GM19193 (cell line): ENCODE results near the gene CLEC20A.
A peak's percentile ranks its signal among the peaks of the same experiment; 100 is the strongest.

ENCODE experiments used
- POLR2A ChIP-seq: IDR thresholded peaks from 4 replicates; pipeline ENCODE4 v1.6.1; 2011; ENCODE audit not compliant: insufficient read depth, insufficient read length; ENCODE audit errors: extremely low read depth

The CLEC20A gene

GRCh38 chr1:178496410-178497135 is at the start of gene CLEC20A:
Gene CLEC20A, minus strand, starts transcription at chr1:178496964. Its CDS starts 25 bp downstream, at chr1:178496939.
- no peak for TF ChIP-seq POLR2A

- no peak for TF ChIP-seq POLR2A
Observed at GRCh38 chr1:178544531-178544930, 47.8 kb upstream of the CLEC20A start.

DNA sequence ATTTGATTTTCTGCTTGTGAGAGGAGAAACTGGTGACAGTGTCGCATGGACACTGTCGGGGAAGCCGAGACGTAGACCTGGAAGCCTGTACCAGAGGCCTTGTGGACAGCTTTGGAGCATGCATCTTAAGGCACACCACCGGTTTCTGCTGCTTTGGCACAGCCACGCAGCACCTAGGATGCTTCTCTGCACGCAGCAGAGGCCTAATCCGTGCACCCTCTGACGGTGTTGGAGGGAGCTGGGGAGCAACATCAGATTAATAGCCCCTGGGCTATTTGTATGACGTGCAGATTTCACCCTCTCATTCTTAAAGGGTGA is 46.5 kb upstream of the CLEC20A start:
- TF ChIP-seq POLR2A = no peak

GRCh38 chr1:178542554-178543289 is 46.0 kb upstream of the CLEC20A start:
- TF ChIP-seq POLR2A = peak; percentile 40

- no peak for TF ChIP-seq POLR2A
Observed at GRCh38 chr1:178541829-178542553, 45.2 kb upstream of the CLEC20A start.

DNA sequence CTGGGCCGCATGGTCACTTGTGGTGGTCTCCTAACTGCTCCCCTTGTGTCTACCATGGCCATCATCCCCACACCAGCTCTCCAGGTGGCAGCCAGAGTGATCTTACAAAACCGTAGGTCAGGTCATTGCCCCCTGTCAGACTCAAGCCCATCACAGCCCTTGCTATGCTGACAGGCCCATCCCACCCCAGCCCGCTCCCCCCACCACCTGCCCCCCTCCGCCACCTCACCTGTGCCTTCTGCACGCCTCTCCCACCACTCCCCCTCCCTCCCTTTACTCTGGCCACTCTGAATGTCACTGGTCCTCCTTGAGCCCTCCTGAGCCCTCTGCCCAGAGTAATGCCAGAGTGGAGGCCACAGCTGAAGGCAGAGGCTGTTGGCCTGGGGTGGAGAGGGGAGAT is 44.6 kb upstream of the CLEC20A start:
- no peak for TF ChIP-seq POLR2A

DNA sequence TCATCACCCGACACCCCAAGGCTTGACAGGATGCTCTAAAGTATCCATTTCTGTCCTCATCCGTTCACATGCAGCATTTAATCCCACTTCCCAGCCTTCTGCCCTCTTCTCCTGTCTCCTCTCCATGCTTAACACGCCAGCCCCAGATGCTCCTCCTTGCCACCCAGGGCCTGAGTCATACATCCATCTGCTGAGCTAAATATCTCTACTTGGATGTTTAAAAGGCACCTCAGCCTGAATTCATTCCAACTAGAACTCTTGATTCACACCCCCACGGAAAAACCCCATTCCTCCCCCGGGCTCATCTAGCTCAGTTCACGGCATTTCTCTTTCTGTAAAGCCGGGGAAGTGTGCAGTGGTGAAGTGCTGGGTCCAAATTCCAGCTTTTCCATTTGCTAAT is 43.9 kb upstream of the CLEC20A start:
- TF ChIP-seq POLR2A = no peak

GRCh38 chr1:178540204-178540603 is 43.4 kb upstream of the CLEC20A start:
- no peak for TF ChIP-seq POLR2A

- TF ChIP-seq POLR2A = no peak
Observed at GRCh38 chr1:178539291-178539690, 42.5 kb upstream of the CLEC20A start.

DNA sequence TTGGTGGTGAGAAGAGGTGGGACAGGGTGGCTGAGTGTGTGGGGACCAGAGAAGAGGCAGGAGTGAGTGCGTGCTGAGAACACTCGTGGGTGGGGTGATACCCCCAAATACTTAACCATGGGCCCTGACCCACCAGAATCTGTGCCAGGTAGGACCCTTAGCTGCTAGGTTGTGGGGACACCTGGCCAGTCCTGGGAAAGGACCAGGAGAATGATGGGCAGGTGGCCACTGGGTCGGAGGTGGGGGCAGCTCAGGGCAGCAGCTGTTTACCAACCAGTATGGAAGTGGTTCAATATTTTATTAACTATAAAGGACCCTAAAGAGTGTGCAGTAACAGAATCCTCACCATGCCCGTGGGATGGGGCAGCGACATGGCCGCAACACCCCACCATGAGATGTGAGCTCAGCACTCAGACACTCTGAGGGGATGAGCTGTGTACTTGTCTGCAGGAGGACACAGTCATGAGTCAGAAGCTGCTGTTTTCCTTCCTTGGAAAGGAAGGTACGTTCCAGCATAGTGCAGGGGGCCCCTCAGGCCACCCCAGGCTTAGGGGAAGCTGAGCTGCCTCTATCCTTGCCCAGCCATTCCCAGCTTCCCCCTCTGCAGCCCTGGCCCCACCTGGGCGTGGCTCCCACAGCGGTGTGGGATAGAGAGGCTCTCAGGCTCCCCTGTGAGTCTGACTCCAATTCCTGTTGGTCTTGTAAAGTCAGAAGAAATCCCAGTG is 41.6 kb upstream of the CLEC20A start:
- TF ChIP-seq POLR2A = no peak

GRCh38 chr1:178537382-178538090 is 40.8 kb upstream of the CLEC20A start:
- no peak for TF ChIP-seq POLR2A

- TF ChIP-seq POLR2A = no peak
Observed at GRCh38 chr1:178536844-178537371, 40.1 kb upstream of the CLEC20A start.

DNA sequence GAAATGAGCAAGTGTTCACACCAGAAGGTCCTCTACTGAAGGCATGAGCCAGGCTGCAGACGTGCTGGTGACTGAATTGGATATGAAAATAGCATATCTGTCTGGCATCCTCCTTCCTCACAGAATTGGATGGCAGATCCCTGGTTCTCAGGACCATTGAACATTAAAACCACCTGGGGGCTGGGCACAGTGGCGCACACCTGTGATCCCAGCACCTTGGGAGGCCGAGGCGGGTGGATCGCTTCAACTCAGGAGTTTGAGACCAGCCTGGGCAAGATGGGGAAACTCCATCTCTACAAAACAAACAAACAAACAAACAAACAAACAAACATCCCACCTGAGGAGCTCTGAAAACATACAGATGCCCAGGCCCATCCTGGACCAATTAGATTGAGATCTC is 39.6 kb upstream of the CLEC20A start:
- no peak for TF ChIP-seq POLR2A
